HepG2 (cell line): Measurements from ENCODE around the gene PTAFR. TPM values are rescaled to one million over a fixed set of nuclear protein-coding genes. Genes with fewer than 3 reads are reported as not detected.

Experiments used
- AGO1 ChIP-seq: fragments of 200-400 bp; formaldehyde crosslinking; IDR thresholded peaks from 2 replicates; pipeline ENCODE4 v1.6.1; 2017; ENCODE audit warnings: mild to moderate bottlenecking, low read depth, low read length, moderate library complexity; ENCODE audit not compliant: poor library complexity, severe bottlenecking
- BCL6 ChIP-seq: IDR thresholded peaks from 2 replicates; pipeline ENCODE4 v1.6.1; 2016; ENCODE audit warnings: missing genetic modification reagents, missing compliant biosample characterization
- CCAR2 ChIP-seq: fragments of 200-400 bp; formaldehyde crosslinking; optimal IDR thresholded peaks from 2 replicates; pipeline ENCODE3; 2018; ENCODE audit warnings: low read depth, mild to moderate bottlenecking, low read length, moderate library complexity
- FOXA3 ChIP-seq: IDR thresholded peaks from 2 replicates; pipeline ENCODE4 v1.6.1; 2016; ENCODE audit warnings: missing genetic modification reagents, missing compliant biosample characterization
- FOXO1 ChIP-seq: sonication (generic); formaldehyde crosslinking; IDR thresholded peaks from 2 replicates; pipeline ENCODE4 v1.4.0; 2020; ENCODE audit warnings: missing genetic modification reagents
- FOXP1 ChIP-seq, 2 experiments: fragments of 450-650 bp in 1 of 2; IDR thresholded peaks; 2 replicates each; pipeline ENCODE4 v1.6.1; 2017 to 2018; ENCODE audit warnings: antibody characterized with exemption in 1 of 2
- GLI4 ChIP-seq: sonication (generic); formaldehyde crosslinking; IDR thresholded peaks from 2 replicates; pipeline ENCODE4 v1.5.1; 2020; ENCODE audit warnings: missing genetic modification reagents, mild to moderate bottlenecking, moderate library complexity, borderline replicate concordance
- HNF4A ChIP-seq: sonication (generic); formaldehyde crosslinking; IDR thresholded peaks from 2 replicates; pipeline ENCODE4 v1.4.0; 2020; ENCODE audit warnings: missing genetic modification reagents
- KLF6 ChIP-seq: IDR thresholded peaks from 2 replicates; pipeline ENCODE4 v1.8.0; 2016; ENCODE audit warnings: missing biosample characterization, missing genetic modification reagents
- NFYB ChIP-seq: sonication (generic); formaldehyde crosslinking; IDR thresholded peaks from 2 replicates; pipeline ENCODE4 v1.4.0; 2020; ENCODE audit warnings: missing genetic modification reagents
- POLR2AphosphoS5 ChIP-seq: IDR thresholded peaks from 2 replicates; pipeline ENCODE4 v1.6.1; 2012; ENCODE audit warnings: low read depth, low read length
- RFX3 ChIP-seq: IDR thresholded peaks from 2 replicates; pipeline ENCODE4 v1.6.1; 2016; ENCODE audit warnings: missing biosample characterization, missing genetic modification reagents
- SAFB2 ChIP-seq: sonication (generic); formaldehyde crosslinking; IDR thresholded peaks from 2 replicates; pipeline ENCODE4 v1.5.1; 2020; ENCODE audit warnings: missing genetic modification reagents, low read depth, mild to moderate bottlenecking, borderline replicate concordance
- TBX2 ChIP-seq: sonication (generic); formaldehyde crosslinking; IDR thresholded peaks from 2 replicates; pipeline ENCODE4 v1.5.0; 2020; ENCODE audit warnings: missing genetic modification reagents, mild to moderate bottlenecking, borderline replicate concordance
- ZGPAT ChIP-seq: IDR thresholded peaks from 2 replicates; pipeline ENCODE4 v1.6.1; 2016; ENCODE audit warnings: mild to moderate bottlenecking
- ZIK1 ChIP-seq: sonication (generic); formaldehyde crosslinking; IDR thresholded peaks from 2 replicates; pipeline ENCODE4 v1.5.0; 2020; ENCODE audit warnings: mild to moderate bottlenecking, low read depth, missing genetic modification reagents, borderline replicate concordance
- ZNF333 ChIP-seq: sonication (generic); formaldehyde crosslinking; IDR thresholded peaks from 2 replicates; pipeline ENCODE4 v1.4.0; 2020; ENCODE audit warnings: mild to moderate bottlenecking, missing genetic modification reagents, borderline replicate concordance
- ZNF362 ChIP-seq: sonication (generic); formaldehyde crosslinking; IDR thresholded peaks from 2 replicates; pipeline ENCODE4 v1.4.0; 2020; ENCODE audit warnings: missing genetic modification reagents, mild to moderate bottlenecking, borderline replicate concordance
- ZNF550 ChIP-seq: sonication (generic); formaldehyde crosslinking; IDR thresholded peaks from 2 replicates; pipeline ENCODE4 v1.4.0; 2020; ENCODE audit warnings: mild to moderate bottlenecking, missing genetic modification reagents, borderline replicate concordance
- polyA plus RNA-seq, 8 experiments: library from polyadenylated mRNA; depleted of rRNA in 3 of 8; stranded (reverse) in 7 of 8; unstranded in 1 of 8; fragments of >200 nt; fragmentation: Illumina TruSeq in 4 of 8; extraction: Trizol in 4 of 8; gene quantifications; 2 replicates each; pipeline versions ENCODE4 v1.2.1 to v1.2.3, GENCODE V29; 2011 to 2016; ENCODE audit warnings: low read depth in 4 of 8, missing spikeins in 1 of 8, mixed read lengths in 1 of 8; ENCODE audit not compliant: insufficient read depth in 1 of 8
- total RNA-seq, 5 experiments: library from RNA; depleted of rRNA; stranded (reverse); fragments of >200 nt; fragmentation: Illumina TruSeq; extraction: Trizol; gene quantifications; 2 replicates each; pipeline ENCODE4 v1.2.3, GENCODE V29; 2016; ENCODE audit warnings: low read depth in 1 of 5
- TF ChIP-seq, protein P1 (sequence below): sonication (generic); formaldehyde crosslinking; IDR thresholded peaks from 2 replicates; pipeline ENCODE4 v1.5.1; 2020; ENCODE audit warnings: missing genetic modification reagents, mild to moderate bottlenecking, borderline replicate concordance
- TF ChIP-seq, protein P2 (sequence below): sonication (generic); formaldehyde crosslinking; IDR thresholded peaks from 2 replicates; pipeline ENCODE4 v1.4.0; 2020; ENCODE audit warnings: missing genetic modification reagents
- TF ChIP-seq, protein P3 (sequence below): sonication (generic); formaldehyde crosslinking; conservative IDR thresholded peaks from 2 replicates; pipeline ENCODE4 v1.4.0; 2020; ENCODE audit warnings: missing genetic modification reagents
- TF ChIP-seq, protein P4 (sequence below): sonication (generic); formaldehyde crosslinking; IDR thresholded peaks from 2 replicates; pipeline ENCODE4 v1.5.1; 2020; ENCODE audit warnings: missing genetic modification reagents, mild to moderate bottlenecking, borderline replicate concordance

PTAFR gene
- total and polyA plus RNA-seq, 2 of the 13 experiments (the other 11 are each of a cell fraction or from before 2014, with no cell fraction given), result 0.27 to 24.0 TPM

GRCh38 chr1:28205243-28205642 is 28.8 kb upstream of the PTAFR start (continued):
- TF ChIP-seq ZNF333, result no peak
- TF ChIP-seq ZIK1 (CRISPR knock-in tag), result no peak
- no peak for TF ChIP-seq POLR2AphosphoS5
- TF ChIP-seq SAFB2 (CRISPR knock-in tag), result no peak
- TF ChIP-seq FOXA3 (CRISPR knock-in tag), result peak; percentile 23; the same call in 1 of the 2 replicates
- TF ChIP-seq KLF6 (CRISPR knock-in tag), result no peak
- TF ChIP-seq, protein P1, sequence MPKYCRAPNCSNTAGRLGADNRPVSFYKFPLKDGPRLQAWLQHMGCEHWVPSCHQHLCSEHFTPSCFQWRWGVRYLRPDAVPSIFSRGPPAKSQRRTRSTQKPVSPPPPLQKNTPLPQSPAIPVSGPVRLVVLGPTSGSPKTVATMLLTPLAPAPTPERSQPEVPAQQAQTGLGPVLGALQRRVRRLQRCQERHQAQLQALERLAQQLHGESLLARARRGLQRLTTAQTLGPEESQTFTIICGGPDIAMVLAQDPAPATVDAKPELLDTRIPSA (CRISPR knock-in tag), result no peak
- TF ChIP-seq AGO1, result no peak
- no peak for TF ChIP-seq ZNF550 (CRISPR knock-in tag)
- TF ChIP-seq TBX2 (CRISPR knock-in tag), result no peak
- TF ChIP-seq, protein P2, sequence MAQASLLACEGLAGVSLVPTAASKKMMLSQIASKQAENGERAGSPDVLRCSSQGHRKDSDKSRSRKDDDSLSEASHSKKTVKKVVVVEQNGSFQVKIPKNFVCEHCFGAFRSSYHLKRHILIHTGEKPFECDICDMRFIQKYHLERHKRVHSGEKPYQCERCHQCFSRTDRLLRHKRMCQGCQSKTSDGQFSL (CRISPR knock-in tag), result no peak
- TF ChIP-seq FOXO1 (CRISPR knock-in tag), result peak; percentile 43; the same call in 1 of the 2 replicates
- TF ChIP-seq, protein P3, sequence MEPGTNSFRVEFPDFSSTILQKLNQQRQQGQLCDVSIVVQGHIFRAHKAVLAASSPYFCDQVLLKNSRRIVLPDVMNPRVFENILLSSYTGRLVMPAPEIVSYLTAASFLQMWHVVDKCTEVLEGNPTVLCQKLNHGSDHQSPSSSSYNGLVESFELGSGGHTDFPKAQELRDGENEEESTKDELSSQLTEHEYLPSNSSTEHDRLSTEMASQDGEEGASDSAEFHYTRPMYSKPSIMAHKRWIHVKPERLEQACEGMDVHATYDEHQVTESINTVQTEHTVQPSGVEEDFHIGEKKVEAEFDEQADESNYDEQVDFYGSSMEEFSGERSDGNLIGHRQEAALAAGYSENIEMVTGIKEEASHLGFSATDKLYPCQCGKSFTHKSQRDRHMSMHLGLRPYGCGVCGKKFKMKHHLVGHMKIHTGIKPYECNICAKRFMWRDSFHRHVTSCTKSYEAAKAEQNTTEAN (CRISPR knock-in tag), result no peak
- TF ChIP-seq GLI4, result no peak
- TF ChIP-seq BCL6 (CRISPR knock-in tag), result peak; percentile 45; the same call in 1 of the 2 replicates
- TF ChIP-seq ZNF362 (CRISPR knock-in tag), result no peak
- peak; percentile 19; the same call in 1 of the 2 replicates for TF ChIP-seq ZGPAT (CRISPR knock-in tag)
- TF ChIP-seq, protein P4, sequence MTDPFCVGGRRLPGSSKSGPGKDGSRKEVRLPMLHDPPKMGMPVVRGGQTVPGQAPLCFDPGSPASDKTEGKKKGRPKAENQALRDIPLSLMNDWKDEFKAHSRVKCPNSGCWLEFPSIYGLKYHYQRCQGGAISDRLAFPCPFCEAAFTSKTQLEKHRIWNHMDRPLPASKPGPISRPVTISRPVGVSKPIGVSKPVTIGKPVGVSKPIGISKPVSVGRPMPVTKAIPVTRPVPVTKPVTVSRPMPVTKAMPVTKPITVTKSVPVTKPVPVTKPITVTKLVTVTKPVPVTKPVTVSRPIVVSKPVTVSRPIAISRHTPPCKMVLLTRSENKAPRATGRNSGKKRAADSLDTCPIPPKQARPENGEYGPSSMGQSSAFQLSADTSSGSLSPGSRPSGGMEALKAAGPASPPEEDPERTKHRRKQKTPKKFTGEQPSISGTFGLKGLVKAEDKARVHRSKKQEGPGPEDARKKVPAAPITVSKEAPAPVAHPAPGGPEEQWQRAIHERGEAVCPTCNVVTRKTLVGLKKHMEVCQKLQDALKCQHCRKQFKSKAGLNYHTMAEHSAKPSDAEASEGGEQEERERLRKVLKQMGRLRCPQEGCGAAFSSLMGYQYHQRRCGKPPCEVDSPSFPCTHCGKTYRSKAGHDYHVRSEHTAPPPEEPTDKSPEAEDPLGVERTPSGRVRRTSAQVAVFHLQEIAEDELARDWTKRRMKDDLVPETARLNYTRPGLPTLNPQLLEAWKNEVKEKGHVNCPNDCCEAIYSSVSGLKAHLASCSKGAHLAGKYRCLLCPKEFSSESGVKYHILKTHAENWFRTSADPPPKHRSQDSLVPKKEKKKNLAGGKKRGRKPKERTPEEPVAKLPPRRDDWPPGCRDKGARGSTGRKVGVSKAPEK (CRISPR knock-in tag), result no peak
- TF ChIP-seq NFYB, result no peak
- peak; percentile 66 for TF ChIP-seq HNF4A
- TF ChIP-seq CCAR2, result no peak
- TF ChIP-seq RFX3, result no peak
- TF ChIP-seq FOXP1 (IDR thresholded peaks at IDR 0.05), result no peak
- TF ChIP-seq FOXP1 (CRISPR knock-in tag; IDR thresholded peaks at IDR 0.05), result 0 out of 2 replicates have a peak, but pooled peaks have one; percentile 23
